NCI-H2196 treated with DMSO at 0.1 percent for 48 hours (cell line): Measurements from ENCODE around the gene POTEC.
"Not testable (repeated sequence)": the region's sequence is repeated elsewhere in the genome, so short reads cannot be mapped to it uniquely, and the experiment has no call there.

Experiments used
- DNase-seq: peaks from one replicate; lab custom pipeline; 2025; ENCODE audit not compliant: unreplicated experiment; lab: John Stamatoyannopoulos, UW

POTEC gene

DNA sequence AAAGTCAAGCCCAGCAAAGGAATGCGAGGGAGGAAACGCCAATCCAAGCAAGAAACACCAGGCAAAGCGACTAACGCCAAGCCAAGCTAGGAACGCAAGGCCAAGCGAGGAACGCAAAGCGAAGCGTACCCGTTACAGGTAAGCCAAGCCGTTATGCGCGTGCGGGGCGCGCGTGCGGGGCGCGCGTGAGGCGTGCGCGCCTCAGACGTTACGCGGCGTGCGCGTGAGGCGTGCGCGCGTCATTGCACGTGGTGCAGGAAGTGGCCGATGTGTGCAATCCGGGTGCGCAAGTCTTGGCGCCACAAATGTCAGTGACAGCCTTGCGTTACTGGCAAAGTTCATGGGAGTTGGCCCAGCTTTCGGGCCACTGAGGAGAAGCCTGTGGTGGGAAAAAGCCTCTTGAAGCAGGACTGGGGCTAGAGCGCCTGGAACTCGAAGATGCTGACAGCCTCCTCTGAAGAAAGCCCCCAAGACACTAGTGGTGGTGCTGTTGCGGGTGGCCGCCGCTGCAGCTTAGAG is at the start of gene POTEC:
POTEC (minus strand) TSS at position 155 of the 519 bp plus-strand sequence. CDS start 454 bp downstream, outside the sequence.
- not testable (repeated sequence) for DNase-seq

DNA sequence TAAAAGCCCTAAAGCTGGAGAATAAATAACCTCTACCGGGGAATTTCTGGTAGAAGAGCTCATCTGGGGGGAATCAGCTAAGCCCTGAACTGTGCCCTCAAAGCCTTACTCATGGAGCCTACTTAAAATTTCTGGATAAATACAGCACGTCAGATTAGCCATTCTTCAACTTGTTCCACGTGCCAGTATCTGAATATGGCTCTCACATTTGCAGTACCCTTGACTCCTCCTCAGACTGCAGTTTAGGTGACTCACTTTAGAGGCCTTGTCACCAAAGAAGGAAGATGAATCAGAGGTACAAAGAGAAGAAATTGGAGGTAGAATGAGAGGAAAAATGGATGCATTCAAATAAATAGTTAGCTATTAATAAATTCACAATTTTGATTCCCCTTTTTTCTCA is 34.6 kb upstream of the POTEC start:
- no peak for DNase-seq

DNA sequence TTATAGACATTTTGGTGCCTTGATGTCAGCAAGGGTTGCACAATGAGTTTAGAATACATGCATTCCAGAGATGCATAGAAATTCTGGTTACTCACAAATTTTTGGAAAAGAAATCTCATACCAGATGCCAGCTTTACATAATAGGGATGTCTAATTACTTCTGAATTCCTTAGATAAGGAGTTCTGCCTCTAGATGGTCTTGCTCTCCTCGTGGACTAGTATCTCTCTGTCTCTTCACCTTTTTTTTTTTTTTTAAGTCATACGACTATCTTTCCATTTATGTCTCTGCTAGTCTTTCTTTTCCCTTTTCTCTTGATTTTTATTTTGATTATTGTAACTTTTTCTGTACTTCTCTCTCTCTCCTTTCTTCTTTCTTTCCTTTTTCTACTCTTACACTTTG is 16.1 kb upstream of the POTEC start:
- DNase-seq = not testable (repeated sequence)

DNA sequence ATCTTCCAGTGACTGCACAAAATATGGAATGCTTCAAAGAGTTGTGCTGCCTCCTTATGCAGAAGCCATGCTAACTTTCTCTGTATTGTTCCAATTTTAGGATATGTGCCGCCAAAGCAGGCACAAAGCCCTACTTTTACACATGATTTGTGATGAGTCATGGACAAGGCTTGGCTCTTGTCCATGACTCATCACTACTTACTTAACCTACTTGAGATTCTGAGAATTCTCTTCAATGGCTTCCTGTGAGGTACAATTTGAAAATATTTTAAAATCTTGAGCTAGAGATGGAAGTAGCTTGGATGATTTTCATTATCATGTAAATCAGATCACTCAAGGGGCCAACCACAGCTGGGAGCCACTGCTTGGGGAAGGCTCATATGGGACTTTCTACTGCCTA is 11.7 kb downstream of the POTEC start:
- not testable (repeated sequence) for DNase-seq

DNA sequence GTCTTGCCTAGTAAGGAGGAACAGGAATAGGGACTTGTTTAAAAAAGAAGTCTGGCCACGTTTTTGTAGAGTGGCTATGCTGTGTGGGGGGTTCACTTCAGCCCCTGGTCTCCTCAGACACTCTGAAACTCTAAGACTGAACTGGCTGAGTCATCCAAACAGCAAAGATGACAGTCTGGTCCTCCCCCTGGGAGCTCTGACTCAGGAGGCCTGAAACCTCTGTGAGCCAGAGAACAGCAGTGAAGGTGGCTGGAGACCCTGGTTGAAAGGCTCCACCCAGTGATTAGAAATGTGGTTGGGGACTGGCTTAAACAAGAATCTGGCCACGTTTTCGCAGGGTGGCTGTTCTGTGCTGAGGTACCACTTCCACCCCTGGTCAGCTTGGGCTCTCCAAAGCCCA is 32.7 kb downstream of the POTEC start:
- DNase-seq = not testable (repeated sequence)

DNA sequence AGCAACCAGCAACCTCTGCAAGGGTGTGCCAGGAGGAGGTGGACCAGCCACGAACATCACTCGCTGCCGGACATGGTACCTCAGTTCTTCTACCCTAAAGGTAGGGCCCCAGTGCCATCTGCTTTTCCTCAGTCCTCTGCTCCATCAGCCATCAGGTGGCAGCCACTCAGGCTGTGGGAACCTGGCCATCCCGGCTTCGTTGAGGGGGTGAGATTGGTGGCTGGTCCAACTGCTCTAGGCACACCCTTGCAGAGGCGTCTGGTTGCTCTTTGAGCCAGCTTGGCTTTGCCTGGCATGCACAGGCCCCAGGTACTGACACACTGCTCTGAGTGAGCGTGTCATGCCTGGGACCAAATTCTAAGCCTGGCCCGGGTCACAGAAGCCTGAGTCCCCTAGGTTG is 39.7 kb downstream of the POTEC start:
- DNase-seq = not testable (repeated sequence)

DNA sequence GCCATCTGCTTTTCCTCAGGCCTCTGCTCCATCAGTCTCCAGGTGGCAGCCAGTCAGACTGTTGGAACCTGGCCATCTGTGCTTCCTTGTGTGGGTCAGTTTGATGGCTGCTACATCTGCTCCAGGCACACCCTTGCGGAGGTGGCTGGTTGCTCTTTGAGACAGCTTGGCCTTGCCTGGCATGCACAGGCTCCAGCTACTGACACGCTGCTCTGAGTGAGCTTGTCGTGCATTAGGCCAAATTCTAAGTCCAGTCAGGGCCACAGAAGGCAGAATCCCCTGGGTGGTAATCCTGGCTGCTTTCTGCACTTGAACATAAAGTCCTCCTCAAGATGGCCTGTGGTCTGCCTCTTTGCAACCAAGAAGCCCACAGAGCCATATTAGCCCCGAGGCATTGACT is 41.5 kb downstream of the POTEC start:
- DNase-seq = not testable (repeated sequence)

DNA sequence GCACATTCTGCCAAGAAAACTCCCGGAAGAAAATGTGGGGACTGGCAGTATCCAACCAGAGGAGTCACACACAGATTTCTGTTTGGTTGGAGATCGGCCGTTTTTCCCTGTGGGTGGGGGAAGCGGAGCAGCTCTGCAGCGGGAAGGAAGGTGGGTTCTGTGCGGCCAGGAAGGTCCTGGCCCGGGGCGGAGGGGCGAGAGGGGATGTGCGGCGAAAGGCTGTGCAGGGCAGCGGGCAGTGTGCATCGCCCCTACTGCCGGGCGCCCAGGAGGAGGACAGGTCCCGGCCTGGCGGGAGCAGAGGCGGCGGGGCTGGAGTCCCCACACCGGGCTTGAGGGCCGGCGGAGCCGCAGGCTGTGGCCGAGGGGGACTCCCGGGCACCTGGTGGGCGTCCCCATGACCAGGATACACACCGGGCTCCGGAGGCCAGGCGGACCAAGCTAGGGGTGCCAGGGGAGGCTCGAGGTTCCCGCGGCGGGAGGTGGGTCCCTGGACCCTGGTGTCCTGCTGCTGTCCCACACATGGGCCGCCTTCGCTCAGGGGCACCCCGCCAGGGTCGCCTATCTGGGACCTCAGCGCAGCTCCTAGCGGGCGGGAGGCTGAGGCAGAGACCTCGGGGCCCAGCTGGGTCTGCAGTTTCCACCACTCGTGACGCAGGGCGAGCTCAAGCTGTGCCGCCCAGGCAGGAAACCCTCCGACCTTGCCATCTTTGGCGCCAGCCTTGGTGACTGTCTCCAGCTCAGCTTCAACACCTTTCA is 54.0 kb downstream of the POTEC start:
- not testable (repeated sequence) for DNase-seq

DNA sequence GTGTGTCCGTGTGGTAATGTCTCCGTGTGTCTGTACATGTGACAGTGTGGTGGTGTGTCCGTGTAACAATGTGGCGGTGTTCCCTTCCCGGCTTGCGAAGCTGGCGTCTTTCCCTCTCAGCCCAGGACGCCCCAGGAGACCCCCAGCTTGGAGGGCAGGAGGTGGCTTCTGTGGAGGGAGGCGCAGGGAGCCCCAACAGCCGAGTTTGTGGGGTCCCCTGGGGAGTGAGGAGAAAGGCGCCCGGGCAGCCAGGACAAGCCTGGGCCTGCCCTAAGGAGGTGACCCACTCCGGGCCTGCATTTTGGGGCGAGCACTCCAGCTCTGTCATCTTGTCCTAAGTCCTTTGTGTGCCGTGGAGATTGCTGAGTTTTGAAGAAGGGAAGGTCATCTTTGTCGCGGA is 54.6 kb downstream of the POTEC start:
- not testable (repeated sequence) for DNase-seq

DNA sequence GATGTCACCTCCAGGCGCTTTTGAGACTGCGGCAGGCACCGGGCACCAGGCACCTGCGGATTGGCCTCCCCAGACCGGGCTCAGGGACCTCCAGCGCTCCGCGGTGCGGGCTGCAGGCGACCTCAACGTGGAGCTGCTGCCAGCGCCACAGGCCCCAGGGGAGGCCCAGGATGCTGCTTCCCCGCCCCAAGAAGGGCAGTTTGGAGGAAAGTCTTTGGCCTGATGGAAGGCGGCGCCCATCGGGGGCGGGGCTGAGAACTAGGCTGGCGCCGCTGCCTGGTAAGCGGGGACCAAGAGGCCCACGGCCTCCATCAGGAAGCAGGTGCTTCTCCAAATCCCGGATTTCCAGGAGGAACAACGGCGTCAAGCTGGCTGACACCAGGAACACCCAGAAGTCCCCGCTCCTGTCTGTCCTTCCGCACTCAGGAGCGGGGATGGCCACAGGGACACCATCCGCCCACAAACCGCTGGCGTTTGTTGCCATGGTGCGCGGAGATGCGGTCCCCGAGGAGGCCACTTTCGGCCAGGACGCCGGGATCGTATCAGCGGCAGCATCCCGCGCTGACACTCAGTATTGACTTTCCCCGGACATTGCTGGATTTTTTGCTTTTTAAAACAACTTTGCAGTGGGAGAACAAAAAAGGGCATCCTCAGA is 56.3 kb downstream of the POTEC start:
- DNase-seq = not testable (repeated sequence)

DNA sequence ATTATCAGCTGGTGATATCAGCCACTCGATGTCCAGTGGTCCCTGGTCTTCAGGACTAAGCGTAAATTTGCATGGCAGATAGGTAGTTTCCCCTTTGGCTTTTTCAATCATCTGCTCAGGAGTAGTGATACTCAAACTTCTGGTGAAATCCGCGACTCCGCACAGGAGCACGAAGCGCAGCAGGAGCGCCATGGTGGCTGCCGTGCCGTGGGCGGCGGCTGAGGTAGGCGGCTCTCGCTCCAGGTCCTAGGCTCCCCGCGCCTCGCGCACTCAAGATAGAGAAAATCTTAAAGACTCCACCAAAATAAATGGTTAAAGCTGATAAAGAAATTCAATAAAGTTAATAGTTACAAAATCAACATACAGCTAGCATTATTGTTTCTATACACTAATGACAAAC is 64.3 kb downstream of the POTEC start:
- DNase-seq = not testable (repeated sequence)

DNA sequence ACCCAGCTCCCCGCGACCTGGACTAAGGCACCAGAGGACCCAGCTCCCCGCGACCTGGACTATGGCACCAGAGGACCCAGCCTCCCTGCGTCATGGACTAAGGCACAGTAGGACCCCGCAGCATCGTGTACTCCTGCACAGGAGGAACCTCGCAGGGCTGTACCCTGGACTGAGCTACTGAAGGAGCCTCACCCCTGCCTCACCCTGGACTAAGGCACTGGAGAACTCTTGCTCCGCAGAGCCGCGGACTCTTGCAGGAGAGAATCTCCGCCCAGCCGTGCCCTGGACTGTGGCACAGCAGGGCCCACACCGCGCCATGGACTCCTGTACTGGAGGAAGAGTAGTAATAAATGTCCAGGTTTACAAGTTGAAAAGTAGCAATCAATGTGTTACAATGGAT is 67.9 kb downstream of the POTEC start:
- not testable (repeated sequence) for DNase-seq

DNA sequence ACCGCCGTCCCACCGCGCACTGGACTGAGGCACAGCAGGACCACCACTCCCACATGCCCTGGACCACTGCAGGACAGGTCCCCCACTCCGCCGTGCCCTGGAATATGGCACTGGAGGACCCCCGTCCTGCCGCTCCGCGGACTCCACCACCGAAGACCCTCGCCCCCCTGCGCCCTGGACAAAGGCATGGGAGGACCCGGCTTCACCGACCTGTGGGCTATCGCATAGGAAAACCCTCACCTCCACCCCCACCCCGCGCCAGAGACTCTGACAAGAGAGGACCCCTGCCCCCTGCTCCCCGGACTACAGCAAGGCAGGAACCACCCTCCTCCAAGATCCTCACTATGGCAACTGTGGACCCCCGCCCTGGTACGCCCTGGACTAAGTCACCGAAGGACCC is 68.6 kb downstream of the POTEC start:
- not testable (repeated sequence) for DNase-seq

DNA sequence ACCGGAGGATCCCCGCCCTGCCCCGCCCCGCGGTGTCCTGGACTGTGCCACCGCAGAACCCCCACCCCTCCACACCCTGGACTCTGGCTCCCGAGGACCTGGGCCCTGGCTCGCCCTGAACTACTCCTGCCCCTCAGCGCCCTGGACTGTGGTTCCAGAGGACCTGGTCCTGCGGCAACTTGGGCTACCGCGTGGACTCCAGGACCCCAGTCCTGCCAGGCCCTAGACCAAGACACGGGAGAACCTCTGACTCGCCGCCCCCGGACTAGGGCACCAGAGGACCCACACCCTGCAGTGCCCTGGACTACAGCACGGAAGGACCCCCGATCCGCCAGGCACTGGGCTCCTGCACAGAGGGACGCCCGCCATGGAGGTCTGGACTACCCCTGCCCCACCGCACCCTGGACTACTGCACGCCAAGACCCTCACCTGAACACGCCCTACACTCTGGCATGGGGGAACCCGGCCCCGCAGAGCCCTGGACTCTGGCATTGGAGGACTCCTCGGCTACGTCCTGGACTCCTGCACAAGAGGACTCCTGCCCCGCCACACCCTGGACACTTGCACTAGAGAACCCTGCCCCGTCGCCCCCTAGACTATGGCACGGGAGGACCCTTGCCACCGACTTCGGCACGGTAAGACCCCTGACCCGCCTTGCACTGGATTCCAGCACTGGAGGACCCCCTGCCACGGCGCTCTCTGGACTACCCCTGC is 69.2 kb downstream of the POTEC start:
- not testable (repeated sequence) for DNase-seq

DNA sequence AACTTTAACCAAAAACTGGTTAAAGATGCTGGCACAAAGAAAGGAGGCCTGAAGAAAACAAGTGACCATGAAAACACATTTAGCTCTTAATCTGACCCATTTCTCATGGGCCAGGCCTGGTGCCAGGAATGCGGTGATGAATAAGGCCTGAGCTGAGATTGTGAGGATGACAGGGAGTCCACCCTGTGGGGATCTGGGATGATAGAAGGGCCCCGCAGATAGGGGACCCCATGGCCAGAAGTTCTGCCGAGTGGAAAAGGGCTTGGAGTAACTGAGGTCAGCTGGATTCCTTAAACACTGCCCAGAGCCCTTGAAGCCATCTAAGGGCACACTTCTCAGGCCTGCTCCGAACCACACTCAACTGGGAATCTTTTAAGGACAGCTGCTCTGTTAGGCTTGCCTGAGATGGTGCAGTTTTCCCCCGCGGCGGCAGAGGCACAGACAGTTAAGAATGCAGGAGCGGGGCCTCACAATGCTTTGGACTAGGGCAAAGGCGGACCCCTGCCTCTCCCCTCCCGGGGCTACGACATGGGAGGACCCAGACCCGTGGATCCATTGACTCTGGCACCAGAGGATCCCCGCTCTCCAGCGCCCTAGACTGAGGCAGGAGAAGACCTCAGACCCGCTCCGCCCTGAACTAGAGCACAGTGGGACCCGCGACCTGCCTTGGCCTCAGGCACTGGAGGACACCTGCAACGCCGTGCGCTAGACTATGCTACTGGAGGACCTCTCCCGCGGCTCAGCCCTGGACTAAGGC is 70.0 kb downstream of the POTEC start:
- not testable (repeated sequence) for DNase-seq

DNA sequence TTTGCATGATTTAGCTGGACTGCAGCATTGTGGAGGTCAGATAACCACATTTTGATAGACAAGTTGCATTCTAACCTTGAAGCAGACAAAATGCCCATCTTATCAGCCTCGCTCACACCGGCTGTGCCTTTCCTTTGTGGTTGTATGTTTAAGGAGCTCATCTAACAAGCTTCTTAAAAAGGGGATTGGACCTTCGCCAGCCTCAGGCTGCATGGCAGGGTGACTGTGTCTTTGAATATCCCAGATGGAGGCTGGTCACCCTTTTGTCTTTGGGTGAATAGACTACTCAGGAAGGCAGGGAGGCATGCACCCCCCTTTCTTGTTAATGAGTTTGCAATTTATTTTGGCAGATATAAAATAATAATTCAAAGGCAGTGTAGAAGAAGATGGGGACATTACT is 72.1 kb downstream of the POTEC start:
- not testable (repeated sequence) for DNase-seq

DNA sequence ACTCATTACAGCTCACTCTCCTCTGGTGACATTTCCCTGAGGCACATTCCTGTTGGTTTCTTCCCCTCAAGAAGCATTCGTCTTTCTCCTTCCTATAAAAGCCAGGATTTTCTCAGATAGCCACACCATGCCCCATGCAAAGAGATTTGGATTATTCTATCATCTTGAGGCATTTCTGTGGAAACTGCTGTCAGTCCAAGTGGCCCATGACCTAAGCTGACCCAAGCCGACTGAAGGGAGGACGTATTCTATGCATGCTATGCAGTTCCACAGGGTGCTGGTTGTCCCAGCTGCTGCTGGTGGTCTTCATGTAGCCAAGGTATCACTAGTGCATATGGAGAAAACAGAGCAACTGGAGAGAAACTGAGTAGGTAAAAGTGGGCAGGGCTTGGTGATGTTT is 73.0 kb downstream of the POTEC start:
- not testable (repeated sequence) for DNase-seq

DNA sequence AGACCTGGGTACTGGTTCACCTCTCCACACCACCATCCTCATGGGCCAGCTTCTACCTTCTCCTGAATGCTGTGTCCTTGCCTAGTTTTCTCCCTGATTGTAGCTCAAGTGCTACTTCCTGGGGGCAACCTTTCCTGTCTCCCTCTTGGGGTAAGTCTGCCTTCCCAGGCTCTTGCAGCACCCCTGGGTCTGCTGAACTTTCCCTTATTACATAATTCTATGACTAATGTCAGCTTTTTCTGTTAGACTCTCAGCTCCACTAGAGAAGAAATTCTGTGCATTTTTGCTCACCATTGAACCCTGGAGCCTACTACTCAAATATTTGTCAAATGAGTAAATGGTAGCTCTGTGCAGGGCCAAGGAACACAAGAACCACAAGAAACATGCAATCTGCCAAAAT is 73.4 kb downstream of the POTEC start:
- not testable (repeated sequence) for DNase-seq

DNA sequence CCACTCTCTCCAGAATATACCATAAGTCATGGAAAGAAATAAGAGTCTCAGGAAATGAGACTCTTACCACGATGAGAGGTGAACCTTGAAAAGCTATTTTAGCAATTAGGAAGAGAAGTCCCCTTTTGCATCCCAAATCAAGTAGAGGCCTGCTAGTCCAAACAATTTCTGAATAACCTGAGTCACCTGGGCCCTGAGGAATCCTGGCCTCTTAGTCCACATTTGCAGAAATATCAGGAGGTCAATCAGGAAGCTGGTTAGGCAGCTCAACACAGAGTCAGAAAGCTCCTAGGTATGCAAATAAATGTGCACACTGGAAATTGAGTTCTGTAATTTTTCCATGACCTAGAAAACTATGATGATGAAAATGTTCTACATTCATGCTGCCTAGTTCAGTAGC is 77.4 kb downstream of the POTEC start:
- not testable (repeated sequence) for DNase-seq
